Measurements from ENCODE around the gene PRSS57.

PRSS57 gene

GRCh38 chr19:728011-728410 is 32.8 kb upstream of the PRSS57 start:
- no peak overlapping the region for H3K27ac ChIP-seq
- TF ChIP-seq ZFX (IDR thresholded peaks at IDR 0.05), result no peak
- TF ChIP-seq CTCF (conservative IDR thresholded peaks at IDR 0.05), result no peak

- TF ChIP-seq ZFX (IDR thresholded peaks at IDR 0.05) (no peak), CTCF (conservative IDR thresholded peaks at IDR 0.05) (no peak)
- no peak overlapping the region for H3K27ac ChIP-seq
Observed at GRCh38 chr19:726993-727956, 32.0 kb upstream of the PRSS57 start.

GRCh38 chr19:725461-726089 is 30.3 kb upstream of the PRSS57 start:
- H3K27ac ChIP-seq, result no peak overlapping the region
- TF ChIP-seq CTCF (conservative IDR thresholded peaks at IDR 0.05), result no peak
- TF ChIP-seq ZFX (IDR thresholded peaks at IDR 0.05), result no peak

- TF ChIP-seq CTCF (conservative IDR thresholded peaks at IDR 0.05) (no peak), ZFX (IDR thresholded peaks at IDR 0.05) (no peak)
- no peak overlapping the region for H3K27ac ChIP-seq
Observed at GRCh38 chr19:723714-724113, 28.5 kb upstream of the PRSS57 start.

GRCh38 chr19:723247-723646 is 28.0 kb upstream of the PRSS57 start:
- TF ChIP-seq CTCF (conservative IDR thresholded peaks at IDR 0.05) (no peak), ZFX (IDR thresholded peaks at IDR 0.05) (no peak)
- no peak overlapping the region for H3K27ac ChIP-seq

- no peak for TF ChIP-seq ZFX (IDR thresholded peaks at IDR 0.05)
- TF ChIP-seq CTCF (conservative IDR thresholded peaks at IDR 0.05), result no peak
- H3K27ac ChIP-seq, result no peak overlapping the region
Observed at GRCh38 chr19:722553-723101, 27.4 kb upstream of the PRSS57 start.

Measured in C4-2B (cell line).